Naive thymus-derived CD4-positive, alpha-beta T cell (primary cell): ENCODE data around the gene TRAP1. TPM values are rescaled to one million over a fixed set of nuclear protein-coding genes. Genes with fewer than 3 reads are reported as not detected.

ENCODE experiments used
- ATAC-seq: fragments of 150-1000 bp; cut with Tn5 transposase; 2 replicates; pipeline ENCODE4 v1.10.0; 2021; ENCODE audit warnings: mild to moderate bottlenecking, moderate library complexity
- CTCF ChIA-PET: fragments of 350-600 bp; sonication (Branson Sonifier 250); formaldehyde crosslinking; loops from one replicate; lab custom pipeline; 2021; ENCODE audit warnings: antibody characterized with exemption; lab: Charles Lee
- POLR2A ChIA-PET: fragments of 350-600 bp; sonication (Branson Sonifier 250); formaldehyde crosslinking; loops from one replicate; lab custom pipeline; 2021; ENCODE audit warnings: antibody characterized with exemption, inconsistent platforms; lab: Charles Lee
- DNase-seq, 9 donors: peaks; one replicate each; pipeline versions ENCODE4 v3.0.0 to v3.0.0-alpha.2; 2020 to 2022; ENCODE audit warnings: mixed read lengths in 1 of 9
- H3K27ac ChIP-seq: one replicate; pipeline ENCODE4 v1.7.0; 2013; ENCODE audit warnings: mild to moderate bottlenecking, low read depth, low read length, moderate library complexity
- H3K27me3 ChIP-seq, 2 donors: one replicate each; pipeline ENCODE4 v1.7.0; 2013; ENCODE audit warnings: low read length in 2 of 2, mild to moderate bottlenecking in 2 of 2, moderate library complexity in 2 of 2; ENCODE audit not compliant: control insufficient read depth in 2 of 2, insufficient read depth in 2 of 2
- H3K36me3 ChIP-seq, 3 experiments: 1 replicate in 2 of 3; 2 replicates in 1 of 3; pipeline ENCODE4 v1.7.0; 2013; ENCODE audit warnings: low read length in 3 of 3, mild to moderate bottlenecking in 3 of 3, moderate library complexity in 1 of 3; ENCODE audit not compliant: insufficient read depth in 3 of 3, control insufficient read depth in 2 of 3
- H3K4me1 ChIP-seq, 2 donors: one replicate each; pipeline ENCODE4 v1.7.0; 2013; ENCODE audit warnings: low read length in 2 of 2, mild to moderate bottlenecking in 2 of 2, moderate library complexity in 1 of 2; ENCODE audit not compliant: control insufficient read depth in 2 of 2, insufficient read depth in 2 of 2
- H3K4me3 ChIP-seq: 2 replicates; pipeline ENCODE4 v1.7.0; 2013; ENCODE audit warnings: mild to moderate bottlenecking, low read length
- H3K9me3 ChIP-seq, 3 experiments: 1 replicate in 2 of 3; 2 replicates in 1 of 3; pipeline ENCODE4 v1.7.0; 2013; ENCODE audit warnings: low read length in 3 of 3; ENCODE audit not compliant: control insufficient read depth in 2 of 3
- H3K27ac Mint-ChIP-seq, 9 donors: one replicate each; pipeline ENCODE4 v1.8.0; 2020 to 2022; ENCODE audit warnings: mixed read lengths in 9 of 9, mild to moderate bottlenecking in 8 of 9, moderate library complexity in 5 of 9, inconsistent platforms in 2 of 9
- H3K27me3 Mint-ChIP-seq, 5 donors: one replicate each; pipeline ENCODE4 v1.8.0; 2021 to 2022; ENCODE audit warnings: mixed read lengths in 5 of 5, mild to moderate bottlenecking in 1 of 5
- H3K36me3 Mint-ChIP-seq, 5 donors: one replicate each; pipeline ENCODE4 v1.8.0; 2020 to 2022; ENCODE audit warnings: mixed read lengths in 5 of 5, mild to moderate bottlenecking in 3 of 5, inconsistent platforms in 1 of 5
- H3K4me1 Mint-ChIP-seq, 7 donors: one replicate each; pipeline ENCODE4 v1.8.0; 2020 to 2022; ENCODE audit warnings: mixed read lengths in 7 of 7, mild to moderate bottlenecking in 3 of 7, inconsistent platforms in 1 of 7
- H3K4me3 Mint-ChIP-seq, 10 donors: one replicate each; pipeline ENCODE4 v1.8.0; 2020 to 2022; ENCODE audit warnings: mild to moderate bottlenecking in 10 of 10, mixed read lengths in 10 of 10, moderate library complexity in 6 of 10, inconsistent platforms in 2 of 10
- H3K9me3 Mint-ChIP-seq, 11 donors: one replicate each; pipeline ENCODE4 v1.8.0; 2020 to 2022; ENCODE audit warnings: mixed read lengths in 11 of 11, mild to moderate bottlenecking in 4 of 11, inconsistent platforms in 1 of 11, moderate library complexity in 1 of 11
- intact Hi-C, 2 donors: fragments of 100-400 bp; cut with micrococcal nuclease; formaldehyde crosslinking; loops; one replicate each; pipeline ENCODE4 v1.15.1; 2023
- polyA plus RNA-seq, 2 donors: library from polyadenylated mRNA; unstranded; fragments of 300-500 nt; fragmentation: Illumina TruSeq; gene quantifications; one replicate each; pipeline ENCODE4 v1.2.3, GENCODE V29; 2021
- total RNA-seq, 6 experiments: library from RNA in 5 of 6; stranded (reverse) in 5 of 6; gene quantifications; 1 replicate in 5 of 6; 2 replicates in 1 of 6; pipeline ENCODE4 v1.2.3 and lab custom pipeline; 2021 to 2026

TRAP1 gene
- total RNA-seq (100 to 1,000 TPM in 4 of 5 experiments, 10 to 100 TPM in 1; 96.8 to 138 (median 132) TPM), polyA plus RNA-seq (10 to 100 TPM; 59.6 to 73.9 TPM), total RNA-seq (lab: John Stamatoyannopoulos, UW) (63.0 reads per million, percentile 76 among the genes with 10 or more reads in this experiment)

GRCh38 chr16:3717235-3718018, at the start of gene TRAP1:
Gene TRAP1, minus strand, starts transcription at chr16:3717524. Its CDS starts 16 bp downstream, at chr16:3717508.
- H3K27me3 ChIP-seq: no peaks in the 10 kb centered on the region
- peaks cover 0 to 18% (median 0%) of the 10 kb centered on the region in 3 experiments for H3K36me3 ChIP-seq
- H3K27ac ChIP-seq: peak within 1 kb of the TSS; percentile 94
- peaks cover 6 to 11% of the 10 kb centered on the region in 2 donors for H3K4me1 ChIP-seq
- peak within 1 kb of the TSS; percentile 67 for H3K4me3 ChIP-seq
- POLR2A ChIA-PET: interaction anchor here (0.7 to 1.5 kb wide), 8 partner anchors 14 to 164 kb away, joined by 3 to 9 read pairs (median 4); partner anchors contain the start of gene CREBBP
- DNase-seq (peak; percentile 81 to 96 (median 88)), ATAC-seq (peak; percentile 98)
- Mint-ChIP-seq H3K9me3 (peaks cover 0 to 2% (median 0%) of the 10 kb centered on the region in 11 donors), H3K27ac (peak within 1 kb of the TSS; percentile 67 to 96 (median 92)), H3K36me3 (peaks cover 0 to 8% (median 4%) of the 10 kb centered on the region in 5 donors), H3K27me3 (no peaks in the 10 kb centered on the region), H3K4me3 (peak within 1 kb of the TSS; percentile 81 to 94 (median 89)), H3K4me1 (peaks cover 14 to 47% (median 38%) of the 10 kb centered on the region in 7 donors)
- CTCF ChIA-PET: interaction anchor here (0.5 to 1.6 kb wide), 2 partner anchors 13 to 164 kb away, joined by 3 to 6 read pairs; no protein-coding TSS in a partner anchor
- H3K9me3 ChIP-seq: no peaks in the 10 kb centered on the region
- intact Hi-C loops: loop anchor here (1.0 to 5.0 kb wide), 6 partner anchors 27 to 589 kb away; partner anchors contain the start of genes CREBBP (in 1 of the 2), SLX4 (in 1 of the 2), ZNF174 (in 1 of the 2) and ZSCAN32 (in 1 of the 2)

- no peaks in the 10 kb centered on the region for H3K27me3 Mint-ChIP-seq
- peaks cover 10 to 33% (median 23%) of the 10 kb centered on the region in 5 donors for H3K36me3 Mint-ChIP-seq
- no peaks in the 10 kb centered on the region for H3K9me3 ChIP-seq
- no peaks in the 10 kb centered on the region for H3K9me3 Mint-ChIP-seq
- ChIA-PET POLR2A (no interaction called here), CTCF (no interaction called here)
- no peak for ATAC-seq
- H3K27ac Mint-ChIP-seq: no peak overlapping the region
- H3K4me1 ChIP-seq: no peaks in the 10 kb centered on the region
- peaks cover 0 to 4% (median 0%) of the 10 kb centered on the region in 7 donors for H3K4me1 Mint-ChIP-seq
- H3K27ac ChIP-seq: no peak overlapping the region
- no peak overlapping the region for H3K4me3 Mint-ChIP-seq
- H3K4me3 ChIP-seq: no peak overlapping the region
- no peaks in the 10 kb centered on the region for H3K27me3 ChIP-seq
- intact Hi-C loops: no loop called here
- no peak for DNase-seq
- peaks cover 29 to 94% (median 38%) of the 10 kb centered on the region in 3 experiments for H3K36me3 ChIP-seq
Measured at GRCh38 chr16:3766177-3766576, 48.9 kb upstream of the TRAP1 start.

GRCh38 chr16:3764409-3764808, 47.1 kb upstream of the TRAP1 start:
- H3K27me3 Mint-ChIP-seq: no peaks in the 10 kb centered on the region
- CTCF ChIA-PET: no interaction called here
- POLR2A ChIA-PET: no interaction called here
- intact Hi-C loops: no loop called here
- ATAC-seq (no peak), DNase-seq (no peak)
- peaks cover 0 to 1% (median 0%) of the 10 kb centered on the region in 11 donors for H3K9me3 Mint-ChIP-seq
- H3K4me1 Mint-ChIP-seq: peaks cover 0 to 4% (median 0%) of the 10 kb centered on the region in 7 donors
- H3K4me3 Mint-ChIP-seq: no peak overlapping the region
- H3K4me3 ChIP-seq: no peak overlapping the region
- no peaks in the 10 kb centered on the region for H3K9me3 ChIP-seq
- no peak overlapping the region for H3K27ac ChIP-seq
- no peaks in the 10 kb centered on the region for H3K4me1 ChIP-seq
- peak overlapping the region in 1 of 9 donors; percentile 31 for H3K27ac Mint-ChIP-seq
- H3K36me3 Mint-ChIP-seq: peaks cover 10 to 21% (median 17%) of the 10 kb centered on the region in 5 donors
- peaks cover 19 to 89% (median 31%) of the 10 kb centered on the region in 3 experiments for H3K36me3 ChIP-seq
- H3K27me3 ChIP-seq: no peaks in the 10 kb centered on the region

DNA sequence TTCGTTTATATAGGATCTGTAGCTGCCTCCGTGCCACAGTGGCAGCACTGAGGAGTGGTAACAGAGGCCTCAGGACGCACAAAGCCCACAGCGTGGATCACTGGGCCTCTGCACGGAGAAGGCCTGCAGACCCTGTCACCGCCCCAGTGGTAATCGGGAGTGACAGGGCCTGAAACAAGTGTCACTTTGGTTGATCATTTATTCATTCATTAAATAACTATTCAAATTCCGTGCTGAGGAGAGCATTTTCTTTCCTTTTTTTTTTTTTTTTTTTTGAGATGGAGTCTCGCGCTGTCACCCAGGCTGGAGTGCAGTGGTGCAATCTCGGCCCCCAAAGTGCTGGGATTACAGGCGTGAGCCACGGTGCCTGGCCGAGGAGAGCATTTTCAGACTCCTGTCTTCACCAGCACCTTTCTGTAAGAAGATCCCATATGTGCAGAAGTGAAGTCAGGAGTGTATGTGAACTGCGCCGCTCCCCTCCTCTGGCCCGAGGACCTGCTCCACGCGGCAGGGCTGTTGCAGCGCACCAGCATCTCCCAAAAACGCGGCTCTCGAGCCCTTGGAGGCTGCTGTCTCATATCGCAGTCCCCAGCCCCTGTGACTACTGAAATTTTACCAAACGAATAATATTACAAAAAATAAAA, 44.9 kb upstream of the TRAP1 start:
- no peaks in the 10 kb centered on the region for H3K9me3 ChIP-seq
- POLR2A ChIA-PET: no interaction called here
- Mint-ChIP-seq H3K36me3 (peaks cover 5 to 15% (median 10%) of the 10 kb centered on the region in 5 donors), H3K4me3 (no peak overlapping the region), H3K27ac (peak overlapping the region in 2 of 9 donors; percentile 15 to 77), H3K4me1 (peaks cover 0 to 4% (median 0%) of the 10 kb centered on the region in 7 donors), H3K9me3 (peaks cover 0 to 1% (median 0%) of the 10 kb centered on the region in 11 donors), H3K27me3 (no peaks in the 10 kb centered on the region)
- DNase-seq (no peak), ATAC-seq (no peak)
- H3K27me3 ChIP-seq: no peaks in the 10 kb centered on the region
- intact Hi-C loops: no loop called here
- H3K4me3 ChIP-seq: no peak overlapping the region
- peaks cover 22 to 87% (median 23%) of the 10 kb centered on the region in 3 experiments for H3K36me3 ChIP-seq
- CTCF ChIA-PET: no interaction called here
- no peaks in the 10 kb centered on the region for H3K4me1 ChIP-seq
- H3K27ac ChIP-seq: no peak overlapping the region

GRCh38 chr16:3761375-3762106, 44.2 kb upstream of the TRAP1 start:
- Mint-ChIP-seq H3K4me3 (no peak overlapping the region), H3K27me3 (no peaks in the 10 kb centered on the region), H3K36me3 (peaks cover 0 to 12% (median 4%) of the 10 kb centered on the region in 5 donors), H3K4me1 (no peaks in the 10 kb centered on the region), H3K27ac (peak overlapping the region in 2 of 9 donors; percentile 15 to 19), H3K9me3 (peaks cover 0 to 1% (median 0%) of the 10 kb centered on the region in 11 donors)
- H3K4me3 ChIP-seq: no peak overlapping the region
- ChIA-PET CTCF (no interaction called here), POLR2A (no interaction called here)
- intact Hi-C loops: no loop called here
- H3K27me3 ChIP-seq: no peaks in the 10 kb centered on the region
- H3K27ac ChIP-seq: no peak overlapping the region
- ATAC-seq (no peak), DNase-seq (no peak)
- no peaks in the 10 kb centered on the region for H3K9me3 ChIP-seq
- no peaks in the 10 kb centered on the region for H3K4me1 ChIP-seq
- peaks cover 22 to 87% (median 22%) of the 10 kb centered on the region in 3 experiments for H3K36me3 ChIP-seq

DNA sequence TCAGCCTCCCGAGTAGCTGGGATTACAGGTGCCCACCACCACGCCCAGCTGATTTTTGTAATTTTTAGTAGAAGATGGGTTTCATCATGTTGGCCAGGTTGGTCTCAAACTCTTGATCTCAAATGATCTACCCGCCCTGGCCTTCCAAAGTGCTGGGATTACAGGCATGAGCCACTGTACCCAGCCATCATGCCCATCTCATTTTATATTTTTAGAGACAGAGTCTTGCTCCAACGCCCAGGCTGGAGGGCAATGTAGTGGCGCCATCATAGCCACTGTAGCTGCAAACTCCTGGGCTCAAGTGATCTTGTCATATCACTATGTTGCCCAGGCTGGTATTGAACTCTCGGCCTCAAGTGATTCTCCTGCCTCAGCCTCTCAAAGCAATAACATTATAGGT, 43.2 kb upstream of the TRAP1 start:
- CTCF ChIA-PET: no interaction called here
- no peak overlapping the region for H3K4me3 ChIP-seq
- Mint-ChIP-seq H3K4me3 (no peak overlapping the region), H3K4me1 (no peaks in the 10 kb centered on the region), H3K36me3 (peaks cover 0 to 12% (median 4%) of the 10 kb centered on the region in 5 donors), H3K27ac (peak overlapping the region in 1 of 9 donors; percentile 71), H3K9me3 (peaks cover 0 to 1% (median 0%) of the 10 kb centered on the region in 11 donors), H3K27me3 (no peaks in the 10 kb centered on the region)
- no peaks in the 10 kb centered on the region for H3K27me3 ChIP-seq
- ATAC-seq (no peak), DNase-seq (no peak)
- intact Hi-C loops: no loop called here
- POLR2A ChIA-PET: no interaction called here
- no peaks in the 10 kb centered on the region for H3K9me3 ChIP-seq
- peaks cover 22 to 87% (median 32%) of the 10 kb centered on the region in 3 experiments for H3K36me3 ChIP-seq
- no peaks in the 10 kb centered on the region for H3K4me1 ChIP-seq
- no peak overlapping the region for H3K27ac ChIP-seq
